HG02938 (cell line): ENCODE data around the gene RNF146.
"Not testable (repeated sequence)": the region's sequence is repeated elsewhere in the genome, so short reads cannot be mapped to it uniquely, and the experiment has no call there.

Experiments used
- ATAC-seq: cut with Tn5 transposase; IDR thresholded peaks from one replicate; pipeline ENCODE4 v1.9.1; 2021; ENCODE audit warnings: mild to moderate bottlenecking, moderate library complexity; ENCODE audit not compliant: unreplicated experiment

RNF146 gene

GRCh38 chr6:127282184-127282583 lies 15.5 kb downstream of the RNF146 start:
- no peak for ATAC-seq

- ATAC-seq, result no peak
Measured at GRCh38 chr6:127288705-127289104, 22.0 kb downstream of the RNF146 start.

GRCh38 chr6:127289934-127290333 lies 23.3 kb downstream of the RNF146 start:
- no peak for ATAC-seq

- ATAC-seq, result no peak
Measured at GRCh38 chr6:127290391-127291265, 24.0 kb downstream of the RNF146 start.

- ATAC-seq, result peak; percentile 88
Measured at GRCh38 chr6:127291495-127291894, 24.8 kb downstream of the RNF146 start.

GRCh38 chr6:127297502-127298070 lies 30.9 kb downstream of the RNF146 start:
- no peak for ATAC-seq

- no peak for ATAC-seq
Measured at GRCh38 chr6:127298475-127298874, 31.8 kb downstream of the RNF146 start.

GRCh38 chr6:127299522-127300240 lies 33.0 kb downstream of the RNF146 start:
- ATAC-seq, result no peak

- ATAC-seq, result no peak
Measured at GRCh38 chr6:127300411-127300810, 33.7 kb downstream of the RNF146 start.

GRCh38 chr6:127301199-127301700 lies 34.6 kb downstream of the RNF146 start:
- ATAC-seq, result no peak

- peak; percentile 94 for ATAC-seq
Measured at GRCh38 chr6:127302728-127303660, 36.3 kb downstream of the RNF146 start.

- no peak for ATAC-seq
Measured at GRCh38 chr6:127303917-127304316, 37.3 kb downstream of the RNF146 start.

- no peak for ATAC-seq
Measured at GRCh38 chr6:127305741-127306140, 39.1 kb downstream of the RNF146 start.

- ATAC-seq, result no peak
Measured at GRCh38 chr6:127317388-127318128, 50.9 kb downstream of the RNF146 start.

- ATAC-seq, result no peak
Measured at GRCh38 chr6:127319686-127320085, 53.0 kb downstream of the RNF146 start.

GRCh38 chr6:127328043-127328609 lies 61.5 kb downstream of the RNF146 start:
- no peak for ATAC-seq

- not testable (repeated sequence) for ATAC-seq
Measured at GRCh38 chr6:127331256-127331655, 64.6 kb downstream of the RNF146 start.

GRCh38 chr6:127332383-127332961 lies 65.8 kb downstream of the RNF146 start:
- no peak for ATAC-seq
